H1 (cell line): ENCODE results near the gene COL19A1. TPM values are rescaled to one million over a fixed set of nuclear protein-coding genes. Genes with fewer than 3 reads are reported as not detected.

Source experiments
- CTCF ChIA-PET: fragments of 300-600 bp; sonication (Branson Sonifier 250); formaldehyde crosslinking; loops from one replicate; lab custom pipeline; 2021; ENCODE audit not compliant: partially characterized antibody; lab: Charles Lee
- POLR2A ChIA-PET: fragments of 300-600 bp; sonication (Branson Sonifier 250); formaldehyde crosslinking; loops from one replicate; lab custom pipeline; 2021; ENCODE audit warnings: inconsistent platforms; ENCODE audit not compliant: partially characterized antibody; lab: Charles Lee
- DNase-seq, 2 experiments: peaks; one replicate each; pipeline versions ENCODE4 v3.0.0 to v3.0.0-alpha.2; 2010 to 2022; ENCODE audit warnings: low spot score in 2 of 2, low read depth in 1 of 2, mixed read lengths in 1 of 2
- FAIRE-seq: peaks from 2 replicates; lab custom pipeline; 2011; peaks lifted over from hg19 to GRCh38; lab: Jason Lieb, UNC
- H2AFZ ChIP-seq: 2 replicates; pipeline ENCODE4 v1.8.1; 2012; ENCODE audit warnings: low read length, inconsistent platforms
- H2AK5ac ChIP-seq: 2 replicates; pipeline ENCODE4 v1.6.1; 2013; ENCODE audit warnings: low read depth, low read length
- H2BK120ac ChIP-seq: replicated peaks from 2 replicates; pipeline ENCODE3; 2013; ENCODE audit warnings: low read depth, low read length, inconsistent platforms
- H2BK12ac ChIP-seq: 2 replicates; pipeline ENCODE4 v1.6.1; 2013; ENCODE audit warnings: low read depth, low read length
- H2BK15ac ChIP-seq: 2 replicates; pipeline ENCODE4 v1.6.1; 2013; ENCODE audit warnings: low read length
- H2BK20ac ChIP-seq: 2 replicates; pipeline ENCODE4 v1.6.1; 2013; ENCODE audit warnings: low read length
- H2BK5ac ChIP-seq: 2 replicates; pipeline ENCODE4 v1.6.1; 2013; ENCODE audit warnings: low read depth, low read length
- H3K14ac ChIP-seq: 2 replicates; pipeline ENCODE4 v1.6.1; 2013; ENCODE audit warnings: inconsistent platforms; ENCODE audit not compliant: insufficient read length
- H3K18ac ChIP-seq: 2 replicates; pipeline ENCODE4 v1.6.1; 2013; ENCODE audit warnings: low read length; ENCODE audit errors: extremely low read depth
- H3K23ac ChIP-seq: 2 replicates; pipeline ENCODE4 v1.6.1; 2013; ENCODE audit warnings: inconsistent platforms; ENCODE audit not compliant: insufficient read length
- H3K23me2 ChIP-seq: 2 replicates; pipeline ENCODE4 v1.6.1; 2013; ENCODE audit warnings: low read depth, low read length
- H3K27ac ChIP-seq: 2 replicates; pipeline ENCODE4 v1.6.1; 2011; ENCODE audit warnings: low read depth, low read length, inconsistent platforms
- H3K27me3 ChIP-seq, 4 experiments: replicated peaks in 1 of 4; 1 replicate in 1 of 4; 2 replicates in 3 of 4; pipeline versions ENCODE4 v1.6.1 to v1.8.1; 2011 to 2013; ENCODE audit warnings: low read length in 3 of 4, mild to moderate bottlenecking in 3 of 4, inconsistent platforms in 2 of 4, mixed read lengths in 2 of 4, moderate library complexity in 1 of 4; ENCODE audit not compliant: control insufficient read depth in 3 of 4, insufficient read depth in 3 of 4; ENCODE audit errors: extremely low read depth in 1 of 4
- H3K36me3 ChIP-seq, 4 experiments: 2 replicates each; pipeline versions ENCODE4 v1.6.1 to v1.8.1; 2011 to 2013; ENCODE audit warnings: mild to moderate bottlenecking in 4 of 4, low read length in 3 of 4, moderate library complexity in 2 of 4, control low read depth in 1 of 4, inconsistent platforms in 1 of 4; ENCODE audit not compliant: insufficient read depth in 4 of 4, control insufficient read depth in 2 of 4
- H3K4ac ChIP-seq: replicated peaks from 2 replicates; pipeline ENCODE3; 2013; ENCODE audit warnings: low read length, low read depth, mixed read lengths, inconsistent platforms; ENCODE audit not compliant: insufficient read length
- H3K4me1 ChIP-seq, 4 experiments: replicated peaks in 1 of 4; 1 replicate in 1 of 4; 2 replicates in 3 of 4; pipeline versions ENCODE4 v1.6.1 to v1.8.1; 2011 to 2013; ENCODE audit warnings: low read length in 3 of 4, inconsistent platforms in 2 of 4, mixed read lengths in 1 of 4; ENCODE audit not compliant: insufficient read depth in 4 of 4, control insufficient read depth in 3 of 4
- H3K4me2 ChIP-seq, 2 experiments: 2 replicates each; pipeline versions ENCODE4 v1.6.1 to v1.8.1; 2011 to 2013; ENCODE audit warnings: low read depth in 2 of 2, low read length in 2 of 2, control low read depth in 1 of 2, inconsistent platforms in 1 of 2, mild to moderate bottlenecking in 1 of 2; ENCODE audit not compliant: insufficient read depth in 1 of 2
- H3K4me3 ChIP-seq, 4 experiments: fragments of 200-600, 300-600 bp in 1 of 4; sonication (generic), shearing (Covaris generic), sonication (Bioruptor Twin) in 1 of 4; 2 replicates each; pipeline versions ENCODE4 v1.5.1 to v1.8.1; 2011 to 2016; ENCODE audit warnings: low read length in 4 of 4, low read depth in 3 of 4, control low read depth in 2 of 4, inconsistent platforms in 2 of 4, mild to moderate bottlenecking in 2 of 4, mixed read lengths in 1 of 4, moderate library complexity in 1 of 4; ENCODE audit not compliant: insufficient read depth in 2 of 4; ENCODE audit errors: extremely low read depth in 1 of 4
- H3K56ac ChIP-seq: replicated peaks from 2 replicates; pipeline ENCODE3; 2013; ENCODE audit warnings: low read depth, mild to moderate bottlenecking, mixed read lengths, low read length, inconsistent platforms; ENCODE audit not compliant: insufficient read length
- H3K79me1 ChIP-seq: 2 replicates; pipeline ENCODE4 v1.6.1; 2013; ENCODE audit warnings: low read depth, low read length, control low read depth
- H3K79me2 ChIP-seq, 2 experiments: 2 replicates each; pipeline versions ENCODE4 v1.6.1 to v1.8.1; 2012 to 2013; ENCODE audit warnings: low read length in 2 of 2, mild to moderate bottlenecking in 2 of 2, inconsistent platforms in 1 of 2; ENCODE audit not compliant: insufficient read depth in 2 of 2, control insufficient read depth in 1 of 2
- H3K9ac ChIP-seq, 4 experiments: replicated peaks in 1 of 4; 1 replicate in 1 of 4; 2 replicates in 3 of 4; pipeline versions ENCODE4 v1.6.1 to v1.8.1; 2011 to 2013; ENCODE audit warnings: low read depth in 3 of 4, low read length in 3 of 4, control low read depth in 2 of 4, mild to moderate bottlenecking in 2 of 4, moderate library complexity in 2 of 4, inconsistent platforms in 1 of 4; ENCODE audit errors: extremely low read depth in 1 of 4
- H3K9me3 ChIP-seq, 2 experiments: 2 replicates each; pipeline versions ENCODE4 v1.6.1 to v1.8.1; 2012 to 2013; ENCODE audit warnings: mild to moderate bottlenecking in 2 of 2, moderate library complexity in 2 of 2, control low read depth in 1 of 2, inconsistent platforms in 1 of 2, low read depth in 1 of 2, low read length in 1 of 2, mixed read lengths in 1 of 2; ENCODE audit not compliant: insufficient read depth in 2 of 2
- H4K20me1 ChIP-seq, 2 experiments: replicated peaks in 1 of 2; 2 replicates each; pipeline versions ENCODE3 to v1.8.1; 2011 to 2013; ENCODE audit warnings: inconsistent platforms in 2 of 2, low read length in 2 of 2, mild to moderate bottlenecking in 1 of 2; ENCODE audit not compliant: insufficient read depth in 2 of 2, control insufficient read depth in 1 of 2
- H4K5ac ChIP-seq: 2 replicates; pipeline ENCODE4 v1.6.1; 2013; ENCODE audit warnings: low read length, low read depth, mixed read lengths, inconsistent platforms; ENCODE audit not compliant: insufficient read length
- H4K8ac ChIP-seq: 2 replicates; pipeline ENCODE4 v1.8.0; 2013; ENCODE audit warnings: mild to moderate bottlenecking, moderate library complexity, low read length, inconsistent platforms; ENCODE audit not compliant: insufficient read depth; ENCODE audit errors: extremely low read depth
- H4K91ac ChIP-seq: replicated peaks from 2 replicates; pipeline ENCODE3; 2013; ENCODE audit warnings: low read length, mixed read lengths, inconsistent platforms; ENCODE audit not compliant: insufficient read length
- CHD2 ChIP-seq: IDR thresholded peaks from 2 replicates; pipeline ENCODE4 v1.6.1; 2012; ENCODE audit warnings: low read length, improper control_type of control experiment
- CTBP2 ChIP-seq: IDR thresholded peaks from 2 replicates; pipeline ENCODE4 v1.7.0; 2011; ENCODE audit warnings: borderline replicate concordance, mild to moderate bottlenecking, moderate library complexity, mixed read lengths, low read length; ENCODE audit not compliant: insufficient read depth, insufficient read length
- FOSL1 ChIP-seq: IDR thresholded peaks from 2 replicates; pipeline ENCODE4 v1.6.1; 2011; ENCODE audit warnings: mild to moderate bottlenecking, low read depth, low read length, moderate library complexity; ENCODE audit not compliant: insufficient read depth
- HDAC6 ChIP-seq: IDR thresholded peaks from one replicate; pipeline ENCODE4 v1.7.1; 2012; ENCODE audit warnings: low read depth, mild to moderate bottlenecking, inconsistent platforms, low read length, moderate library complexity
- NANOG ChIP-seq: IDR thresholded peaks from 2 replicates; pipeline ENCODE4 v1.6.1; 2011; ENCODE audit warnings: low read length, low read depth, mild to moderate bottlenecking, inconsistent platforms; ENCODE audit not compliant: insufficient read depth, poor library complexity, severe bottlenecking
- PHF8 ChIP-seq: fragments of 200-600 bp; sonication (generic); conservative IDR thresholded peaks from 2 replicates; pipeline ENCODE4 v1.7.1; 2012; ENCODE audit warnings: low read depth, mild to moderate bottlenecking, inconsistent platforms, low read length, moderate library complexity
- POU5F1 ChIP-seq: IDR thresholded peaks from 2 replicates; pipeline ENCODE4 v1.6.1; 2011; ENCODE audit warnings: low read depth, mild to moderate bottlenecking, low read length, moderate library complexity
- RAD21 ChIP-seq, 2 experiments: IDR thresholded peaks in 1 of 2; conservative IDR thresholded peaks in 1 of 2; 2 replicates each; pipeline ENCODE4 v1.6.1; 2011; ENCODE audit warnings: low read depth in 2 of 2, low read length in 2 of 2, improper control_type of control experiment in 1 of 2, inconsistent platforms in 1 of 2, mild to moderate bottlenecking in 1 of 2, moderate library complexity in 1 of 2
- RXRA ChIP-seq: IDR thresholded peaks from 2 replicates; pipeline ENCODE4 v1.6.1; 2011; ENCODE audit warnings: low read depth, mild to moderate bottlenecking, low read length, moderate library complexity; ENCODE audit not compliant: insufficient read depth
- SIX5 ChIP-seq: IDR thresholded peaks from 2 replicates; pipeline ENCODE4 v1.6.1; 2011; ENCODE audit warnings: mild to moderate bottlenecking, low read depth, low read length
- SP1 ChIP-seq: IDR thresholded peaks from 2 replicates; pipeline ENCODE4 v1.6.1; 2011; ENCODE audit warnings: low read depth, low read length
- TAF1 ChIP-seq: IDR thresholded peaks from 2 replicates; pipeline ENCODE4 v1.6.1; 2011; ENCODE audit warnings: mild to moderate bottlenecking, low read depth, low read length
- TAF7 ChIP-seq: optimal IDR thresholded peaks from 2 replicates; pipeline ENCODE3; 2011; ENCODE audit warnings: low read depth, mild to moderate bottlenecking, inconsistent platforms, low read length, moderate library complexity, borderline replicate concordance
- YY1 ChIP-seq: IDR thresholded peaks from 2 replicates; pipeline ENCODE4 v1.6.1; 2011; ENCODE audit warnings: low read depth, mild to moderate bottlenecking, low read length
- WGBS, 2 experiments: shearing (Covaris generic) in 1 of 2; methylation state at CpG; one replicate each; pipeline versions ENCODE4 v1.1.6 to v1.1.7; 2013 to 2015; ENCODE audit warnings: low lambda C conversion rate in 2 of 2, mixed read lengths in 2 of 2, inconsistent platforms in 1 of 2, low coverage in 1 of 2, missing lambda C conversion rate in 1 of 2; ENCODE audit not compliant: insufficient replicate concordance in 2 of 2, insufficient coverage in 1 of 2, insufficient read length in 1 of 2; ENCODE audit errors: extremely low coverage in 1 of 2, missing lambda C conversion rate in 1 of 2; 5-methylcytosine and 5-hydroxymethylcytosine counted together
- polyA plus RNA-seq, 7 experiments: library from polyadenylated mRNA; depleted of rRNA in 3 of 7; stranded (reverse) in 5 of 7; unstranded in 2 of 7; fragments of >200 nt in 5 of 7; fragments of 200-250 nt in 2 of 7; gene quantifications; 1 replicate in 5 of 7; 2 replicates in 1 of 7; 4 replicates in 1 of 7; pipeline versions ENCODE4 v1.2.1 to v1.2.3, GENCODE V29; 2011 to 2013; ENCODE audit warnings: missing spikeins in 2 of 7, mixed read lengths in 2 of 7
- total RNA-seq: library from RNA; stranded (reverse); fragmentation: NEBNext Ultra II Directional; extraction: Animal tissue kit (Norgen Biotek cat#: 25700); gene quantifications from 2 replicates; pipeline ENCODE4 v1.2.1, GENCODE V29; 2021

The COL19A1 gene
- total and polyA plus RNA-seq, 2 of the 8 experiments (the other 6 are each of a cell fraction or from before 2014, with no cell fraction given), result not detected

DNA sequence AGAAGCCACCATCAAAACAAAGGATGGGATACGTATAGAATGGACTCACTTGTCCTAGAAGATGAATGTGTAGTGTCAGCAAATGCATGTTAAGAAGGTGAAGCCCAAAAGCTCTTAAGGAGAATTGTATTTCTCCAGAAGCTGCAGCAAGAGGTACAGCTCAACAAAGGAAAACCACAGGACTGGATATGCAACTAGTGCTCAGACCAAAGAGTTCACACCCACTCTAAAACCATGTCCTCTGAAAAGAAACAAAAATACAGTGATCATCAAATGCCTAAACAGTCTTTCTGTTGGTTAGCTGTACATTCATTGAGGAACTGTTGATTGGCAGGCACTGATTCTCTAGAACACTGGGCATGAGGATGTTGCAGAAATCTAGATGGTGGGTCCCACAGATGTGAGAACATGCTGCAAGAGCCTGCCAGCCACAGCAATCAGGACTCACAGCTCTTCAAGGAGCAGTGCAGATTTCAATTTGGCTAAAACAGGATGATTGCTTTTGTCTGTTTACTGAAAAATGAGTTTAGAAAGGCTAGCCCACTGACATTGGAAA, 342.0 kb downstream of the COL19A1 start:
- no peak overlapping the region for H2BK20ac ChIP-seq
- H3K9me3 ChIP-seq, result no peaks in the 10 kb centered on the region
- H3K56ac ChIP-seq, result no peak overlapping the region
- H3K27ac ChIP-seq, result no peak overlapping the region
- WGBS, 2 experiments, result 91% methylated on average over 1 of the region's 1 CpG; no CpG with 5 or more reads in 1 of the 2 experiments
- H2AK5ac ChIP-seq, result no peak overlapping the region
- H3K9ac ChIP-seq, result no peak overlapping the region
- no peak for DNase-seq
- H2BK120ac ChIP-seq, result no peak overlapping the region
- no peak overlapping the region for H4K8ac ChIP-seq
- no peak overlapping the region for H3K14ac ChIP-seq
- H3K79me2 ChIP-seq, result no peaks in the 10 kb centered on the region
- H2AFZ ChIP-seq, result no peak overlapping the region
- POLR2A ChIA-PET, result no interaction called here
- no peaks in the 10 kb centered on the region for H3K4me1 ChIP-seq
- H3K23ac ChIP-seq, result no peak overlapping the region
- no peaks in the 10 kb centered on the region for H3K27me3 ChIP-seq
- H3K4me2 ChIP-seq, result no peak overlapping the region
- H3K23me2 ChIP-seq, result no peaks in the 10 kb centered on the region
- H2BK15ac ChIP-seq, result no peak overlapping the region
- H3K4ac ChIP-seq, result no peak overlapping the region
- H4K20me1 ChIP-seq, result no peaks in the 10 kb centered on the region
- no peak overlapping the region for H3K4me3 ChIP-seq
- CTCF ChIA-PET, result interaction anchor here (0.5 to 2.5 kb wide), 6 partner anchors 12 to 366 kb away, joined by 3 to 15 read pairs (median 3); no protein-coding TSS in a partner anchor
- FAIRE-seq, result no peak
- no peak overlapping the region for H4K5ac ChIP-seq
- H3K18ac ChIP-seq, result no peak overlapping the region
- no peak overlapping the region for H2BK12ac ChIP-seq
- no peak overlapping the region for H4K91ac ChIP-seq
- H3K79me1 ChIP-seq, result no peaks in the 10 kb centered on the region
- no peak overlapping the region for H2BK5ac ChIP-seq
- no peaks in the 10 kb centered on the region for H3K36me3 ChIP-seq
- no peak for TF ChIP-seq TAF7
- TF ChIP-seq POU5F1, result no peak
- TF ChIP-seq TAF1, result no peak
- TF ChIP-seq SIX5, result no peak
- no peak for TF ChIP-seq SP1
- TF ChIP-seq FOSL1, result no peak
- TF ChIP-seq RAD21 (IDR thresholded peaks at IDR 0.05 in 1 of 2, conservative IDR thresholded peaks at IDR 0.05 in 1 of 2; ENCODE audit: low read depth in 2 of 2, low read length in 2 of 2), result no peak
- no peak for TF ChIP-seq RXRA
- no peak for TF ChIP-seq CTBP2
- no peak for TF ChIP-seq NANOG
- no peak for TF ChIP-seq YY1
- TF ChIP-seq PHF8, result no peak
- no peak for TF ChIP-seq CHD2
- TF ChIP-seq HDAC6, result no peak
